Mammary epithelial cell (primary cell): ENCODE results near the gene NPBWR2.

Experiments used
- EZH2 ChIP-seq: IDR thresholded peaks from 2 replicates; pipeline ENCODE4 v1.6.1; 2012; ENCODE audit warnings: low read length, inconsistent platforms, borderline replicate concordance
- TF ChIP-seq, protein P1 (sequence below), 2 donors: IDR thresholded peaks in 1 of 2; conservative IDR thresholded peaks in 1 of 2; 2 replicates each; pipeline ENCODE4 v1.5.1; 2011 to 2012; ENCODE audit warnings: inconsistent platforms in 2 of 2, low read length in 2 of 2, mild to moderate bottlenecking in 2 of 2, control low read depth in 1 of 2, low read depth in 1 of 2; ENCODE audit not compliant: insufficient read depth in 1 of 2; ENCODE audit errors: extremely low read depth in 1 of 2

DNA sequence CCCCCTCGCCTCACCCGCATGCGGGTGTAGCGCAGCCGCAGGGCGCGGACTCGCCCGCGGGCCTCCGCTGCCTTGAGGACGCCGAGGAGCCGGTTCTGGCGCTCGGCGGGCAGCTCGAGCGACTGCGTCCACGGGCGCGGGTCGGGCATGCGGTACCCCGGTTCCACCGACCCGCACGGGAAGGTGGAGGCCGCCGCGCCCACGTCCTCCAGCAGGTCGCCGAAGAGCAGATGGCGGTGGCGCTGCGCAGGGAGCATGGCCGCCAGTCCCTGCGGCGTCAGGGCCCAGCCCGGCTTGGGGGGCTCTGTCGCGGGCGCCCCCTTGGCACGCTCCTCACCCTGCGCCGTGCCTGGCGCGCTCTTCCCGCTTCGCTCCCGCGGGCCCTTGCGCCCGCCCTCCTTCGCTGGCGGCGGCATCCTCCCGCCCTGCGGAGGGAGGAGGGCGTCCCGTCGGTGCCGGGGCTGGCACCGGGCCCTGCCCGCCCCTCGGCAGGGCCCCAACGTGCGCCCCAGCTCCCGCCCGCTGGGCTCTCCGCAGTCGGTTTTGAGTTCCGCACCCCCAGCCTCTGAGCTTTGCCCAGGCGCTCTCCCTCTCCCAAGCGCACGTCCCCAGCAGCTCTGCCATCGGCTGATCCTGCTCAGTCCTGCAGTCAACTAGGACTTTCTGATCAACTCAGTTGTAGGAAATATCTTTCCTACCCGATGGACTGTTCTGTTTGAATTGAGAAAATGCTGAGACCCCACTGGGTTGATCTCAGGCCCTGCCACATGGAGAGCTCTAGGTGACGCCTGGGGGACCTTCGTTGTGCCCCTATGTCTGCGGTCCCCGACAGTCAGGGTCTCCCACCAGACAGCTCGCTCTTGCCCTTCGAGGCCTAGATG is 23.3 kb downstream of the NPBWR2 start, which contains the start of gene LKAAEAR1:
- TF ChIP-seq, protein P1, sequence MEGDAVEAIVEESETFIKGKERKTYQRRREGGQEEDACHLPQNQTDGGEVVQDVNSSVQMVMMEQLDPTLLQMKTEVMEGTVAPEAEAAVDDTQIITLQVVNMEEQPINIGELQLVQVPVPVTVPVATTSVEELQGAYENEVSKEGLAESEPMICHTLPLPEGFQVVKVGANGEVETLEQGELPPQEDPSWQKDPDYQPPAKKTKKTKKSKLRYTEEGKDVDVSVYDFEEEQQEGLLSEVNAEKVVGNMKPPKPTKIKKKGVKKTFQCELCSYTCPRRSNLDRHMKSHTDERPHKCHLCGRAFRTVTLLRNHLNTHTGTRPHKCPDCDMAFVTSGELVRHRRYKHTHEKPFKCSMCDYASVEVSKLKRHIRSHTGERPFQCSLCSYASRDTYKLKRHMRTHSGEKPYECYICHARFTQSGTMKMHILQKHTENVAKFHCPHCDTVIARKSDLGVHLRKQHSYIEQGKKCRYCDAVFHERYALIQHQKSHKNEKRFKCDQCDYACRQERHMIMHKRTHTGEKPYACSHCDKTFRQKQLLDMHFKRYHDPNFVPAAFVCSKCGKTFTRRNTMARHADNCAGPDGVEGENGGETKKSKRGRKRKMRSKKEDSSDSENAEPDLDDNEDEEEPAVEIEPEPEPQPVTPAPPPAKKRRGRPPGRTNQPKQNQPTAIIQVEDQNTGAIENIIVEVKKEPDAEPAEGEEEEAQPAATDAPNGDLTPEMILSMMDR (conservative IDR thresholded peaks at IDR 0.05 in 1 of 2, IDR thresholded peaks at IDR 0.05 in 1 of 2; ENCODE audit: extremely low read depth in 1 of 2, insufficient read depth in 1 of 2, low read depth in 1 of 2, low read length in 2 of 2) = no peak
- peak; percentile 64 for TF ChIP-seq EZH2
